GM12801 (cell line): ENCODE measurements around the gene WDR27.

Experiments used
- TF ChIP-seq, protein P1 (sequence below): IDR thresholded peaks from one replicate; pipeline ENCODE4 v1.5.1; 2011; ENCODE audit warnings: control low read depth; ENCODE audit not compliant: insufficient read length; ENCODE audit errors: extremely low read depth

Gene WDR27

DNA sequence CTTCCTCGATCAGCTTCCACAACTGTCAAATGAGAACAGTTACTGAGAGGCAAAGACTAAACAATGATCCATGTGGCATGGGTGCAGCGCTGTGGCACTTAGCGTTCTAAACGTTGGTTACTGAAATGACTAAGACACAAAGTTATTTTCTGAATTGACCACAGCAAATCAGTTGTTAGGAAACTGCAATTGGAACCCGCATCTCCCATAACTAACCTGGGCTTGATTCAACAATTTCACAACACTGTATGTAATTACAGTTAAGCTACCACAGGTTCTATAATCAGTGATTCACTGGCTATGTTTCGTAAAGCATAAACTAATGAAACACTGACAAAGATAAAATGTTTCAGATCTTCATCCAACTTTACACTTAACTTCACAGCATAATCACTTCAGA, 12.5 kb downstream of the WDR27 start:
- TF ChIP-seq, protein P1, sequence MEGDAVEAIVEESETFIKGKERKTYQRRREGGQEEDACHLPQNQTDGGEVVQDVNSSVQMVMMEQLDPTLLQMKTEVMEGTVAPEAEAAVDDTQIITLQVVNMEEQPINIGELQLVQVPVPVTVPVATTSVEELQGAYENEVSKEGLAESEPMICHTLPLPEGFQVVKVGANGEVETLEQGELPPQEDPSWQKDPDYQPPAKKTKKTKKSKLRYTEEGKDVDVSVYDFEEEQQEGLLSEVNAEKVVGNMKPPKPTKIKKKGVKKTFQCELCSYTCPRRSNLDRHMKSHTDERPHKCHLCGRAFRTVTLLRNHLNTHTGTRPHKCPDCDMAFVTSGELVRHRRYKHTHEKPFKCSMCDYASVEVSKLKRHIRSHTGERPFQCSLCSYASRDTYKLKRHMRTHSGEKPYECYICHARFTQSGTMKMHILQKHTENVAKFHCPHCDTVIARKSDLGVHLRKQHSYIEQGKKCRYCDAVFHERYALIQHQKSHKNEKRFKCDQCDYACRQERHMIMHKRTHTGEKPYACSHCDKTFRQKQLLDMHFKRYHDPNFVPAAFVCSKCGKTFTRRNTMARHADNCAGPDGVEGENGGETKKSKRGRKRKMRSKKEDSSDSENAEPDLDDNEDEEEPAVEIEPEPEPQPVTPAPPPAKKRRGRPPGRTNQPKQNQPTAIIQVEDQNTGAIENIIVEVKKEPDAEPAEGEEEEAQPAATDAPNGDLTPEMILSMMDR: no peak

DNA sequence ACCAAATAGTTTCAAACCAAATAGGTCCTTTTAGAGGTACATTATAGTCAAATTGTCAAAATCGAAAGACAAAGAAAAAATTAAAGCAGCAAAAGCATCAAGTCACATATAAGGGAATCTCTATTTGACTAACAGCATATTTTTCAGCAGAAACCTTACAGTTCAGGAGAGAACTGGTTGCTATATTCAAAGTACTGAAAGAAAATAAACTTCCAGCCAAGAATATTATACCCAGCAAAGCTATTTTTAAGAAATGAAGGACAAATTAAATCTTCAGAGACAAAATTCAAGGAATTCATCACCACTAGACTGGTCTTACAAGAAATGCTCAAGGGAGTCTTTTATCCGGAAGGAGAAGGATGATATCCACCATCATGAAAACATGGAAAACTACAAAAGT, 16.0 kb downstream of the WDR27 start:
- TF ChIP-seq, protein P1: no peak

DNA sequence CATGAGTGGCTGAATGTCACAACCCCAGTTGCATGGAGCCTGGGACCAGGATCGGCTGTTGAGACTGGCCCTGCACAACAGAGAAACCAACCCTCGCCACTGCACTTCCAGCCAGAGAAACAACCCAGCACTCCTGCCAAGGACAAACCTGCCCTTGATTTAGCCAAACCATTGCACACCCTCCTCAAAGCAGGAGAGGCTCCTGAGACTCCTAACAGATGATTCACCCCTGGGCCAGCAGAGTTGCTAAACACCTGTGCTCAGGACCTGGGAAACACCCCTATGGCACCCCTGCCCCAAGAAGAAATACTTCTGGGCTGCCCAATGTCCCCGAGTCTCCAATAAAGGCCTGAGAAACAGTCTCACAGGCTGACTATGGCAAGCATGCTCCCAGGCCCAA, 17.8 kb downstream of the WDR27 start:
- TF ChIP-seq, protein P1: no peak

DNA sequence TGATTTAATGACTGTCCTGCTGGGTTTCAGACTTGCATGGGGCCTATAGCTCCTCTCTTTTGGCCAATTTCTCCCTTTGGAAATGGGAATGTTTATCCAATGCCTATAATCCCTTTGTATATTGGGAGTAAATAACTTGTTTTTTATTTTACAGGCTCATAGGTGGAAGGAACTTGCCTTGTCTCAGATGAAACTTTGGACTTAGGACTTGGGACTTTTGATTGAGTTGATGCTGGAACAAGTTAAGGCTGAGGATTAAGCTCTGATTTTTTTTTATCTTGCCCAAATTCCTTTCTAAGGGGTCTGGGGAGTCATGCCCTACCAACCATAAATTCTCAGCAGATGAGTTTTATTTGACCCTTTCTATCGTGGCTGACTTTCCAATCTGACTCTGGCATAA, 23.5 kb downstream of the WDR27 start:
- TF ChIP-seq, protein P1: no peak

DNA sequence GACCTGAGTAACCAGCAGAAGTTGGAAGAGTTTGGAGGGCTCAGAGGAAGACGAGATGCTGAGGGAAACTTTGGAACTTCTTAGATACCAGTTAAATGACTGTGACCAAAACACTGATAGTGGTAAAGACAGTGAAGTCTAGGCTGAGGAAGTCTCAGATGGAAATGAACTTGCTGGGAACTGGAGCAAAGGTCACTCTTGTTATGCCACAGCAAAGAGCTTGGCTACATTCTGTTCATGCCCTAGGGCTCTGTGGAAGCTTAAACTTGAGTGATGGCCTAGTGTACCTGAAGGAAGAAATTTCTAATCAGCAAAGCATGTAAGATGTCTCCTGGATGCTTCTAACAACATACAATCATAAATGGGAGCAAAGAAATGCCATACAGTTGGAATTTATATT, 24.7 kb downstream of the WDR27 start:
- TF ChIP-seq, protein P1: no peak

DNA sequence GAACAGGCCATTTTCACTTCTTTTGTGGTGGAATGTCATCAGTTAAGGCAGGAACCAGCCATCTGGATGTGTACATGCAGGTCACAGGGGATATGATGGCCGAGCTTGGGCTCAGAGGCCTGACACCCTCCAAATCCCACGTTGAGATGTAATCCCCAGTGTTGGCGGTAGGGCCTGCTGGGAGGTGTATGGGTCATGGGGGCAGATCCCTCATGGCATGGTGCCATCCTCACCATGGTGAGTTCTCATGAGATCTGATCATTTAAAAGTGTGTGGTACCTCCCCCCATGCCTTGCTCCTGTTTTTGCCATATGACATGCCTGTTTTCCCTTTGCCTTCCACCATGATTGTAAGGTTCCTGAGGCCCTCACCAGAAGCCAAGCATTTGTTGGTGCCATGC, 26.8 kb downstream of the WDR27 start:
- TF ChIP-seq, protein P1: no peak

DNA sequence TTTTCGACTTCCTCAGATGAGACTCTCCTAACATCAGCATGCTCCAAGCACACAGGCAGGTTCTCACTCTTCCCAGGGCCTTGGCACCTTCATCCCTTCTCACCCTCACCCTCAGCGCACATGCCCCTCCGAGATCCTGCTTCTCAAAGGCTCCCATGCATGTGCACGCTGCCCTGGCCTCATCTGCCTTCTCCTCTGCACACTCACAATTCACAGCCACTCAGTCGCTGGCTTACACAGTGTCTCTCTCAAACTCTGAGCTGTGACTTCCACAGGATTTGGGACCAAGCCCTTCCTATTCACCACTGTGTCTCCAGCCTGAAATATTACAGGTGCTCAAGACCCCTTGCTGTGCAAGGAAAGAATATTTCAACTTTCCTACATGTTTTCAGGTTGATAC, 30.3 kb downstream of the WDR27 start:
- TF ChIP-seq, protein P1: no peak

DNA sequence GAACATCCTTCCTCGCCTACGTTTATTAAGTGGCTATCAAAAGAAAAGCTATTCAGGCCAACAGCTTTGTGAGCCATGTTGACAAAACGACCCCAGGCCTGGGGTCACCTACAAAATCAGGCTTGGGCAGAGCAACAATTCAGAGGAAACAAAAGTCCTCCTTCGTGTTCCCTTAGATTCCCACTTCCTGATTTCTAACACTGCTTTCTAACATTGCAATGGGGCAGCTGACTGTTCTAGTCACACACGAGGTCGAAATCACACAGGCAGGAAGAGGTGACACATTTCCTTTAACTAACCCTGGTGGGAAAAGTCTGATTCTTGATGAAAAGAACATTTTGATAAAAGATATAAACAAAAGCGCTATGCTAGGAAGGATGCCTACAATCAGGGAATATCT, 31.9 kb downstream of the WDR27 start:
- TF ChIP-seq, protein P1: no peak
